ENCODE results near the gene SCTR. TPM values are rescaled to one million over a fixed set of nuclear protein-coding genes. Genes with fewer than 3 reads are reported as not detected.

The SCTR gene
- total RNA-seq, 1 donor = not detected

GRCh38 chr2:119537792-119538191, 13.5 kb upstream of the SCTR start:
- Histone ChIP-seq H3K4me1 (ENCODE audit: insufficient read depth, low read length) (no peaks in the 10 kb centered on the region), H3K4me3 (ENCODE audit: low read length) (no peak overlapping the region), H3K9me3 (ENCODE audit: low read depth, low read length) (peaks cover 7% of the 10 kb centered on the region), H3K27me3 (ENCODE audit: insufficient read depth, low read length) (peaks cover 24% of the 10 kb centered on the region)

DNA sequence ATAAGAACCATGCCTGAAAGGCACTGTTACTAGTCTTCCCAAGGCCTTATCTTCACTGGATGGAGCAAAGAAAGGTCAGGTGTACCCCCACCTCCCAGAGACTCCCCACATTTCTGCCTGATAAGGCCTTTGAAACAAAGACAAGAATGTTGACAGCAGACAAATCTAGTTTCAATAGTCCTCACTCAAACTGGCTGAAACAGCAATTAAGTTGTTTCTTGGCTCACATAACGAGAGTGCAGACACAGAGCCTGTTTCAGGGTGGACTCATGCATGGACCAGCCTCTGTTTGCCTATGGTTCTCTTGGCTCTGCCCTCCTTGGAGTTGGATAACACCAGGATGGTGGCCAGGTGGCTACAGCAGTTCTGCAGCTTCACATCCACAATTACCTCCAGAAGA, 12.4 kb upstream of the SCTR start:
- Histone ChIP-seq H3K9me3 (ENCODE audit: low read depth, low read length) (peaks cover 8% of the 10 kb centered on the region), H3K27me3 (ENCODE audit: insufficient read depth, low read length) (peaks cover 15% of the 10 kb centered on the region), H3K4me3 (ENCODE audit: low read length) (no peak overlapping the region)

GRCh38 chr2:119536211-119536610, 11.9 kb upstream of the SCTR start:
- H3K4me1 ChIP-seq (ENCODE audit: insufficient read depth, low read length) = no peaks in the 10 kb centered on the region
- peaks cover 13% of the 10 kb centered on the region for H3K9me3 ChIP-seq (ENCODE audit: low read depth, low read length)
- H3K4me3 ChIP-seq (ENCODE audit: low read length) = no peak overlapping the region
- H3K27me3 ChIP-seq (ENCODE audit: insufficient read depth, low read length) = peaks cover 10% of the 10 kb centered on the region

More for the DNA sequence above, 12.4 kb upstream of the SCTR start:
- no peaks in the 10 kb centered on the region for H3K4me1 ChIP-seq (ENCODE audit: insufficient read depth, low read length)

- Histone ChIP-seq H3K27me3 (ENCODE audit: insufficient read depth, low read length) (no peaks in the 10 kb centered on the region), H3K4me1 (ENCODE audit: insufficient read depth, low read length) (no peaks in the 10 kb centered on the region), H3K9me3 (ENCODE audit: low read depth, low read length) (peaks cover 13% of the 10 kb centered on the region), H3K4me3 (ENCODE audit: low read length) (no peak overlapping the region)
These were observed 9.3 kb upstream of the SCTR start for GRCh38 chr2:119533560-119533959.

DNA sequence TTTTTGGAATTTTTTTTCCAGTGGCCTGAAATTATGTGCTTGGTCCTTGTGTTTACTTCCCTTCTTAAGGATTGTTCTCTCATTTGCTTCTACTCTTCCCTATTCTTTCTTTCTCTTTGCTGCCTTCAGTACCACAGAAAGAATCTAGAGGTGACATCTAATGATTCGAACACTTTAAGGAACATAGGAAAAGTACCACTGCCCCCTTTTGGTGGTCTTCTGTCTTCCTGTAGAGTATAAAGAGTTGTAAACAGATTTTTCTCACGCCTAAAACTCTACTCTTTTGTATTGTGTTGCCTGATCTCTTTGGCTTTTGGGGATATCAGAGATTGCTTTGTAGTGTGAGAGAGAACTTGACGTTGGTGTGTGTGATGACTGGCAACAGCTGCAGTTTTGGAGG, 7.0 kb upstream of the SCTR start:
- H3K27me3 ChIP-seq (ENCODE audit: insufficient read depth, low read length) = no peaks in the 10 kb centered on the region
- peaks cover 13% of the 10 kb centered on the region for H3K9me3 ChIP-seq (ENCODE audit: low read depth, low read length)
- no peaks in the 10 kb centered on the region for H3K4me1 ChIP-seq (ENCODE audit: insufficient read depth, low read length)
- no peak overlapping the region for H3K4me3 ChIP-seq (ENCODE audit: low read length)

GRCh38 chr2:119527999-119528398, 3.7 kb upstream of the SCTR start:
- Histone ChIP-seq H3K27me3 (ENCODE audit: insufficient read depth, low read length) (peaks cover 17% of the 10 kb centered on the region), H3K4me1 (ENCODE audit: insufficient read depth, low read length) (no peaks in the 10 kb centered on the region), H3K9me3 (ENCODE audit: low read depth, low read length) (peaks cover 7% of the 10 kb centered on the region), H3K4me3 (ENCODE audit: low read length) (no peak overlapping the region)

GRCh38 chr2:119525614-119526013, 1.3 kb upstream of the SCTR start:
- Histone ChIP-seq H3K4me1 (ENCODE audit: insufficient read depth, low read length) (no peaks in the 10 kb centered on the region), H3K9me3 (ENCODE audit: low read depth, low read length) (no peaks in the 10 kb centered on the region), H3K27me3 (ENCODE audit: insufficient read depth, low read length) (peaks cover 23% of the 10 kb centered on the region), H3K4me3 (ENCODE audit: low read length) (no peak overlapping the region)

GRCh38 chr2:119523383-119523951, 816 bp downstream of the SCTR start:
- Histone ChIP-seq H3K4me3 (ENCODE audit: low read length) (no peak overlapping the region), H3K9me3 (ENCODE audit: low read depth, low read length) (no peaks in the 10 kb centered on the region), H3K4me1 (ENCODE audit: insufficient read depth, low read length) (no peaks in the 10 kb centered on the region), H3K27me3 (ENCODE audit: insufficient read depth, low read length) (peaks cover 23% of the 10 kb centered on the region)

DNA sequence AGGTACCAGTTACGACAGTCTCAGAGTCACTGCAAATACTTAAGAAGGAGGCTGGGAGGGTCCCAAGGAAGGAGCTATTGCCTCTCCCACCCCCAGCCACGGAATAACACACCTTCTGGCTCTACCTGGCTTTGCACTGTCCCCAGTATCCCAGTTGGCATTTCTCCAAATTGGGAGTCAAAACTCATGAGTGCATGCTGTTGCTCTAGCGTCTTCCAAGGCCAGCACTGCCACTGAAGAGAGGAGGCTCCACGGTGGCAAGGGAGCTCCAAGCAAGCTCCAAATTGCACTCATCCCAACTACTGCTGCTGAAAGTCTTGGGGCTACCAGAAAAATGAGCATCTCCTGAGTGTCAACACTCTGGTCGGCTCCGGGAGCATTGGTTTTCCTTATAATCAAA, 1.6 kb downstream of the SCTR start:
- H3K27me3 ChIP-seq (ENCODE audit: insufficient read depth, low read length) = peaks cover 23% of the 10 kb centered on the region
- no peak overlapping the region for H3K4me3 ChIP-seq (ENCODE audit: low read length)
- no peaks in the 10 kb centered on the region for H3K9me3 ChIP-seq (ENCODE audit: low read depth, low read length)
- no peaks in the 10 kb centered on the region for H3K4me1 ChIP-seq (ENCODE audit: insufficient read depth, low read length)

- Histone ChIP-seq H3K9me3 (ENCODE audit: low read depth, low read length) (no peaks in the 10 kb centered on the region), H3K4me1 (ENCODE audit: insufficient read depth, low read length) (no peaks in the 10 kb centered on the region), H3K4me3 (ENCODE audit: low read length) (no peak overlapping the region), H3K27me3 (ENCODE audit: insufficient read depth, low read length) (peaks cover 23% of the 10 kb centered on the region)
These were observed 2.7 kb downstream of the SCTR start for GRCh38 chr2:119521433-119522050.

DNA sequence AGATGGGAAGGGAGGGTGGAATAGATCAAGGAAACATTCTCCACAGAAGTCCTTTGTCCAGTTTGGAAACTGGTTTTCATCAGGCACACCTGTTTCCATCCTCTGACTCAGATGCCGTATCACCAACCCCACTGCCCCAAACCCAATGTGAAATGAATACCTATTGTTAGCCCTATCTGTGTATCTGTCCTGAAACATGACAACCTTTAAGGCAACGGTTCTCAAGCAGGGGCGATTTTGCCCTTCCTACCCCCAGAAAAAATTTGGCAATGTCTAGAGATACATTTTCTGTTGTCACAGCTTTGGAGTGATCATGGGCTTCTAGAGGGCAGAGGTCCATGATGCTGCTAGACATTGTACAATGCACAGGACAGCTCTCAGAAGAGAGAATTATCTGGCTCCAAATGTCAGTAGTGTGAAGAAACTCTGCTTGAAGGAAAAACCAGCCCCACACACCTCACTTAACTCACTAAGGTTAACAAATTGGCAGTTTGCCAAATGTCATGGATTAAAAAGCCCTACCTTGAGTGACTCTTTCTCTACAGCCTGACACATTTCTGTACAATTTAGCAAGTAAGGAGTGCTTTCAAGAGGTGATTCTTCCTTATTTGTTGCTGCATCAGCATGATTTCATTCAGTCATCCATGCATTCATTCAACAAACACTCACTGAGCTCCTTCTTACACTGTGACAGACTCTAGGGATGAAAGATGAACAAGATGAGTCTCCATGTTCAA, 3.4 kb downstream of the SCTR start:
- no peaks in the 10 kb centered on the region for H3K4me1 ChIP-seq (ENCODE audit: insufficient read depth, low read length)
- H3K27me3 ChIP-seq (ENCODE audit: insufficient read depth, low read length) = peaks cover 23% of the 10 kb centered on the region
- H3K4me3 ChIP-seq (ENCODE audit: low read length) = no peak overlapping the region

GRCh38 chr2:119519057-119519408, 5.2 kb downstream of the SCTR start:
- no peaks in the 10 kb centered on the region for H3K9me3 ChIP-seq (ENCODE audit: low read depth, low read length)
- no peak overlapping the region for H3K4me3 ChIP-seq (ENCODE audit: low read length)
- H3K27me3 ChIP-seq (ENCODE audit: insufficient read depth, low read length) = peaks cover 13% of the 10 kb centered on the region
- H3K4me1 ChIP-seq (ENCODE audit: insufficient read depth, low read length) = no peaks in the 10 kb centered on the region

More for the DNA sequence above, 3.4 kb downstream of the SCTR start:
- H3K9me3 ChIP-seq (ENCODE audit: low read depth, low read length) = no peaks in the 10 kb centered on the region

DNA sequence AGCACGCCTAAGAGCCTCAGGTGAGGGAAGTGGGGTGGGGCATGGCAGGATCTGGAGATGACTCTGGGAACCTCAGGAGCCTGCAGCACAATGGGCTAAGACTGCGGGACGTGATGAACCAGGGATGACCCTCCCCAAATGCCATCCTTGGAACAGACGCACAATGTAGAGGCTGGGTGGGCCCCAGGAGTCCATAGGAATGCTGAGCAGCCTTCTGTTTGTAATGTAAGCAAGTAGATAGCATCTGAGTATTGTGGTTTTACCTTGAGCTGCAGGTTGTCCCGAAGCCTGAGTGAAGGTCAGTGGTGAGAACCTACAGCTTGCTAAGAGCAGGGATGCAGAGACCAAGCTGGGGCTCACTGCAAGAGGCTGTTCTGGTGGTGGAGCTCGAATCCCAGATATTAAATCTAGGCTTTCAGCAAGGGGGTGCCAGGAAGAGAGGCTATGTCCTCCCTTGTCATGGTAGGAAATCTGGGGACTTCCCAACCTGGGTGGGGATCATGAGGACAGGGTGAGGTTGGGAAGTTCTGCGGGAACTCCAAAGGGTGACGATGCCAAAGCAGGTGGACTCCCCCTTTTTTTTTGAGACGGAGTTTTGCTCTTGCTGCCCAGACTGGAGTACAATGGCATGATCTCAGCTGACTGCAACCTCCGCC, 5.8 kb downstream of the SCTR start:
- Histone ChIP-seq H3K4me1 (ENCODE audit: insufficient read depth, low read length) (no peaks in the 10 kb centered on the region), H3K27me3 (ENCODE audit: insufficient read depth, low read length) (peaks cover 8% of the 10 kb centered on the region), H3K4me3 (ENCODE audit: low read length) (no peak overlapping the region), H3K9me3 (ENCODE audit: low read depth, low read length) (no peaks in the 10 kb centered on the region)

DNA sequence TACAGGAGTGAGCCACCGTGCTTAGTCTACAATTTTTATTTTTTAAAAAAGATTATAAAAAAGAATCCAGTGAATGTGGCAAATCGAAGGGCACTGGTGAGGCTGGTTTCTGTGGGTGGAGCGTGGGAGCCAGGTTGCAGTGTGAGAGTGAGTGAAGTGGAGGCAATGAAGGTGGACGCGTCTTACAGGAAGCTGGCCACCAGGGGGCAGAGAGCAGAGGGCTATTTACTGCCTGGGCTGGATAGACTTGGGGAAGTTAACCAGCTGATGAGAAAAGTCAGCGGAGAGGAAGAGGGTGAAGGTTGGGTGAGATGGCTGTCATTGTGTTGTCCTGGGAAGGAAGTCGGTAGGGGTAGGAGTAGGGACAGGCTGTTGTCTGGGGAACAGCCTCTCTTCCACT, 6.8 kb downstream of the SCTR start:
- Histone ChIP-seq H3K27me3 (ENCODE audit: insufficient read depth, low read length) (peaks cover 2% of the 10 kb centered on the region), H3K4me1 (ENCODE audit: insufficient read depth, low read length) (no peaks in the 10 kb centered on the region), H3K4me3 (ENCODE audit: low read length) (no peak overlapping the region), H3K9me3 (ENCODE audit: low read depth, low read length) (no peaks in the 10 kb centered on the region)

GRCh38 chr2:119516121-119516520, 8.2 kb downstream of the SCTR start:
- Histone ChIP-seq H3K27me3 (ENCODE audit: insufficient read depth, low read length) (no peaks in the 10 kb centered on the region), H3K9me3 (ENCODE audit: low read depth, low read length) (no peaks in the 10 kb centered on the region), H3K4me1 (ENCODE audit: insufficient read depth, low read length) (no peaks in the 10 kb centered on the region), H3K4me3 (ENCODE audit: low read length) (no peak overlapping the region)
